OCI-LY3 (cell line): ENCODE measurements around the gene LRRC4B.
A peak's percentile ranks its signal among the peaks of the same experiment; 100 is the strongest.

ENCODE experiments used
- EZH2phosphoT487 ChIP-seq: fragments of 200-600 bp; shearing (Covaris generic); IDR thresholded peaks from 2 replicates; pipeline ENCODE4 v1.6.1; 2018; ENCODE audit warnings: antibody characterized with exemption, mixed run types, low read depth
- TF ChIP-seq, protein P1 (sequence below): fragments of 200-600, 300-600 bp; sonication (generic); IDR thresholded peaks from 2 replicates; pipeline ENCODE4 v1.5.1; 2014; ENCODE audit warnings: antibody characterized with exemption, low read length, low read depth

GRCh38 chr19:50536662-50537305 lies 31.5 kb downstream of the LRRC4B start:
- TF ChIP-seq, protein P1, sequence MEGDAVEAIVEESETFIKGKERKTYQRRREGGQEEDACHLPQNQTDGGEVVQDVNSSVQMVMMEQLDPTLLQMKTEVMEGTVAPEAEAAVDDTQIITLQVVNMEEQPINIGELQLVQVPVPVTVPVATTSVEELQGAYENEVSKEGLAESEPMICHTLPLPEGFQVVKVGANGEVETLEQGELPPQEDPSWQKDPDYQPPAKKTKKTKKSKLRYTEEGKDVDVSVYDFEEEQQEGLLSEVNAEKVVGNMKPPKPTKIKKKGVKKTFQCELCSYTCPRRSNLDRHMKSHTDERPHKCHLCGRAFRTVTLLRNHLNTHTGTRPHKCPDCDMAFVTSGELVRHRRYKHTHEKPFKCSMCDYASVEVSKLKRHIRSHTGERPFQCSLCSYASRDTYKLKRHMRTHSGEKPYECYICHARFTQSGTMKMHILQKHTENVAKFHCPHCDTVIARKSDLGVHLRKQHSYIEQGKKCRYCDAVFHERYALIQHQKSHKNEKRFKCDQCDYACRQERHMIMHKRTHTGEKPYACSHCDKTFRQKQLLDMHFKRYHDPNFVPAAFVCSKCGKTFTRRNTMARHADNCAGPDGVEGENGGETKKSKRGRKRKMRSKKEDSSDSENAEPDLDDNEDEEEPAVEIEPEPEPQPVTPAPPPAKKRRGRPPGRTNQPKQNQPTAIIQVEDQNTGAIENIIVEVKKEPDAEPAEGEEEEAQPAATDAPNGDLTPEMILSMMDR, result peak; percentile 36
- TF ChIP-seq EZH2phosphoT487, result no peak
